ENCODE data around the gene RFNG.

Gene RFNG

DNA sequence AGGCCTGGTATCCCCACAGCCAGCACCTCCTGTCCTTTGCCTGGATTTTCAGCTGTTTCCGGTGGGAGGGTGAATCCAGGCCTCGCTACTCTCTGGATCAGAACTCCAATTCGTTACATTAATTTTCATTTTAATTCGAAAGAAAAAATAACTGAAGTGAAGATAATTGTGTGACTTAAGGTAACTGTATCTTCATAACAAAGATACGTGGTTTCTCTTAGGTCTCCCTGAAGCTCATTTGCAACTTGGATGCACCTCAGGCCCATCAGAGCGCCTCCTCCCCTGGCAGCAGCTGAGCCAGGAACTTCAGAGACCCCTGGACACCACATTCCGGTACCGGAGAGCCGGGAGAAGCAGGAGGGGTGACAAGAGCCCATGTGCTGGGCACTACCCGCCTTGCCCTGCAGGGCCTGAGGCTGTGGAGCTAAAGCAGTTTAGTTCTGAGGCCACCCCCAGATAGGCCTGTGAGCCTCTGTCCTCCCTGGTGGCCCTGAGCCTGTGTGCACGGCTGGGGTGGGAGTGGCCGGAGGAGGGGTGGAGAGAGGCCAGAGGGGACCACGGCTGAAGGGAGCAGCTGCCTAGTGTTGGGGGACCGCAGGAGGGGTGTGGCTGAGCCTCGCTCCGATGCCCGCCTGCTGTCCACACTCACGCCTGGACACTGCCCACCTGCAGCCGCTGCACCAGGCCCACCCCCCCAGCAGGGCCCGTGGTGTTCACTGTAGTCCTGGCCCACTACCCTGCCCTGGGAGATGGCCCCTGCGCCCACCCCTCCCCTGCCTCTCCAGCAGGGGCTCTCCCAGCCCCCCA is 25.4 kb upstream of the RFNG start:
- DNase-seq, result peak; percentile 39
- H3K36me3 Mint-ChIP-seq (ENCODE audit: low read depth), result peaks cover 5% of the 10 kb centered on the region
- H3K27ac Mint-ChIP-seq, result peak overlapping the region; percentile 88
- H3K9me3 Mint-ChIP-seq, result peaks cover 16% of the 10 kb centered on the region
- H3K27me3 Mint-ChIP-seq (ENCODE audit: low read depth, poor library complexity), result peaks cover 25% of the 10 kb centered on the region
- H3K4me1 Mint-ChIP-seq, result peaks cover 11% of the 10 kb centered on the region
- no peak overlapping the region for H3K4me3 Mint-ChIP-seq
- no peak for TF ChIP-seq CTCF (IDR thresholded peaks at IDR 0.05)

- Mint-ChIP-seq H3K27ac (peak overlapping the region; percentile 88), H3K4me3 (no peak overlapping the region), H3K9me3 (peaks cover 16% of the 10 kb centered on the region), H3K27me3 (ENCODE audit: low read depth, poor library complexity) (peaks cover 25% of the 10 kb centered on the region), H3K4me1 (peaks cover 11% of the 10 kb centered on the region), H3K36me3 (ENCODE audit: low read depth) (peaks cover 5% of the 10 kb centered on the region)
- no peak for TF ChIP-seq CTCF (IDR thresholded peaks at IDR 0.05)
- DNase-seq, result no peak
Observed at GRCh38 chr17:82076018-82076784, 24.6 kb upstream of the RFNG start.

- no peak for TF ChIP-seq CTCF (IDR thresholded peaks at IDR 0.05)
- Mint-ChIP-seq H3K4me1 (peaks cover 11% of the 10 kb centered on the region), H3K9me3 (peaks cover 16% of the 10 kb centered on the region), H3K27me3 (ENCODE audit: low read depth, poor library complexity) (peaks cover 47% of the 10 kb centered on the region), H3K4me3 (no peak overlapping the region), H3K27ac (no peak overlapping the region), H3K36me3 (ENCODE audit: low read depth) (peaks cover 5% of the 10 kb centered on the region)
- DNase-seq, result no peak
Observed at GRCh38 chr17:82073446-82073845, 21.8 kb upstream of the RFNG start.

DNA sequence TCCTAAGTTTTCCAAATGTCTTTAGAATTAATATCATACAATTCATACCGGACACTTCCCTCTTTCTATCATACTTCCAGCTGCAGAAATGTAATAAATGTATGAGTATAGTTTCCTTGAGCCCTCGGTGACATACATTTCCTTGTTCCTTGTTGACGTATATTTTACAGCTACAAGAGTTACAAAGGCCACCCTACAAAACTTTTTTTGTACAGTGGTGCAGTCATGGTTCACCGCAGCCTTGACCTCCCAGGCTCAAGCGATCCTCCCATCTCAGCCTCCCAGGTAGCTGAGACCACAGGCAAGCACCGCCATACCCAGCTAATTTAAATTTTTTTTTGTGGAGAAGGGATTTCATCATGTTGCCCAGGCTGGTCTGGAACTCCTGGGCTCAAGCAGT is 21.2 kb upstream of the RFNG start:
- Mint-ChIP-seq H3K36me3 (ENCODE audit: low read depth) (no peaks in the 10 kb centered on the region), H3K27me3 (ENCODE audit: low read depth, poor library complexity) (peaks cover 45% of the 10 kb centered on the region), H3K4me3 (no peak overlapping the region), H3K27ac (no peak overlapping the region), H3K4me1 (peaks cover 5% of the 10 kb centered on the region), H3K9me3 (peaks cover 16% of the 10 kb centered on the region)
- no peak for TF ChIP-seq CTCF (IDR thresholded peaks at IDR 0.05)
- DNase-seq, result no peak

DNA sequence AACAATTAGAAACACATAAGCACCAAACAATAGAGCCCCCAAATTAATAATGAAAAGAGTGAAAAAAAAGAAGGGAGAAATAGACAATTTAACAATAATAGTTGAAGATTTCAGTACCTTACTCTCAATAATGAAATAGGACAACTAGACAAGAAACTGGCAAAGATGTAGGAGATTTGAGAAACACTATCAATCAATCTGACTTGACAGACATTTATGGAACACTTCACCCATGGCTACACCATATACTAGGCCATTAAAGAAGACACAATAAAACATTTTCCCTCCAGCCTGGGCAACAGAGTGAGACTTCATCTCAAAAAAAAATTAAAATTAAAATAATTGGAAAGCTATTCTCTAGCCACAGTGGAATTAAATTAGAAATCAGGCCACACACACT is 19.0 kb upstream of the RFNG start:
- no peak for TF ChIP-seq CTCF (IDR thresholded peaks at IDR 0.05)
- Mint-ChIP-seq H3K27ac (no peak overlapping the region), H3K4me1 (peaks cover 4% of the 10 kb centered on the region), H3K27me3 (ENCODE audit: low read depth, poor library complexity) (peaks cover 45% of the 10 kb centered on the region), H3K9me3 (peaks cover 16% of the 10 kb centered on the region), H3K36me3 (ENCODE audit: low read depth) (no peaks in the 10 kb centered on the region), H3K4me3 (no peak overlapping the region)
- DNase-seq, result no peak

Measured in nephron progenitor cell (in vitro differentiated cells).